Middle frontal gyrus (tissue), 1 donor: ENCODE measurements around the gene FGF3.
"Not testable (repeated sequence)": the region's sequence is repeated elsewhere in the genome, so short reads cannot be mapped to it uniquely, and the experiment has no call there.

Experiments used
- DNase-seq: peaks from one replicate; pipeline ENCODE4 v3.0.0-alpha.2; 2015; ENCODE audit warnings: low spot score; ENCODE audit errors: extremely low spot score

FGF3 gene

GRCh38 chr11:69773626-69774353, 45.4 kb downstream of the FGF3 start:
- no peak for DNase-seq

GRCh38 chr11:69771466-69771865, 47.8 kb downstream of the FGF3 start:
- DNase-seq, result no peak

- DNase-seq, result no peak
Observed at GRCh38 chr11:69770540-69770939, 48.7 kb downstream of the FGF3 start.

GRCh38 chr11:69765498-69765995, 53.7 kb downstream of the FGF3 start:
- no peak for DNase-seq

- not testable (repeated sequence) for DNase-seq
Observed at GRCh38 chr11:69764918-69765317, 54.3 kb downstream of the FGF3 start.

GRCh38 chr11:69760319-69760718, 58.9 kb downstream of the FGF3 start:
- no peak for DNase-seq
